ENCODE results near the gene KRTAP9-2.
"Not testable (repeated sequence)": the region's sequence is repeated elsewhere in the genome, so short reads cannot be mapped to it uniquely, and the experiment has no call there.

The KRTAP9-2 gene
- total RNA-seq = 0 reads per million in 2 experiments

- not testable (repeated sequence) for DNase-seq (ENCODE audit: low read depth)
Measured at GRCh38 chr17:41226598-41227095, at the start of gene KRTAP9-2. Gene KRTAP9-2 (plus strand): TSS chr17:41226648. CDS start chr17:41226655, 7 bp downstream.

- DNase-seq (ENCODE audit: low read depth) = no peak
Measured at GRCh38 chr17:41176744-41177387, 49.6 kb upstream of the KRTAP9-2 start.

- DNase-seq (ENCODE audit: low read depth) = no peak
Measured at GRCh38 chr17:41177727-41178271, 48.6 kb upstream of the KRTAP9-2 start, which contains the start of gene KRTAP4-2. Gene KRTAP4-2 (minus strand): TSS chr17:41178221. CDS start chr17:41178164, 57 bp downstream.

- no peak for DNase-seq (ENCODE audit: low read depth)
Measured at GRCh38 chr17:41178341-41178740, 48.1 kb upstream of the KRTAP9-2 start.

- no peak for DNase-seq (ENCODE audit: low read depth)
Measured at GRCh38 chr17:41178843-41179616, 47.4 kb upstream of the KRTAP9-2 start.

GRCh38 chr17:41184480-41184961, 41.9 kb upstream of the KRTAP9-2 start, which contains the start of gene KRTAP4-1:
Gene KRTAP4-1 (minus strand): TSS chr17:41184911. CDS start chr17:41184854, 57 bp downstream.
- DNase-seq (ENCODE audit: low read depth) = no peak

- no peak for DNase-seq (ENCODE audit: low read depth)
Measured at GRCh38 chr17:41185001-41185400, 41.4 kb upstream of the KRTAP9-2 start.

GRCh38 chr17:41186872-41187271, 39.6 kb upstream of the KRTAP9-2 start:
- DNase-seq (ENCODE audit: low read depth) = no peak

GRCh38 chr17:41189837-41190318, 36.6 kb upstream of the KRTAP9-2 start, which contains the start of gene KRTAP9-1:
Gene KRTAP9-1 (plus strand): TSS chr17:41189887. CDS start chr17:41189887, 0 bp downstream.
- not testable (repeated sequence) for DNase-seq (ENCODE audit: low read depth)

GRCh38 chr17:41190328-41190727, 36.1 kb upstream of the KRTAP9-2 start:
- no peak for DNase-seq (ENCODE audit: low read depth)

- no peak for DNase-seq (ENCODE audit: low read depth)
Measured at GRCh38 chr17:41196068-41196467, 30.4 kb upstream of the KRTAP9-2 start.

GRCh38 chr17:41199421-41200078, 26.9 kb upstream of the KRTAP9-2 start:
- DNase-seq (ENCODE audit: low read depth) = no peak

- DNase-seq (ENCODE audit: low read depth) = no peak
Measured at GRCh38 chr17:41211845-41212466, 14.5 kb upstream of the KRTAP9-2 start.

- DNase-seq (ENCODE audit: low read depth) = no peak
Measured at GRCh38 chr17:41212524-41213169, 13.8 kb upstream of the KRTAP9-2 start.

GRCh38 chr17:41215681-41216080, 10.8 kb upstream of the KRTAP9-2 start:
- DNase-seq (ENCODE audit: low read depth) = no peak

- DNase-seq (ENCODE audit: low read depth) = no peak
Measured at GRCh38 chr17:41223821-41224220, 2.6 kb upstream of the KRTAP9-2 start.

- DNase-seq (ENCODE audit: low read depth) = no peak
Measured at GRCh38 chr17:41226051-41226450, 397 bp upstream of the KRTAP9-2 start.

- no peak for DNase-seq (ENCODE audit: low read depth)
Measured at GRCh38 chr17:41230094-41230493, 3.6 kb downstream of the KRTAP9-2 start.

GRCh38 chr17:41231731-41232130, 5.3 kb downstream of the KRTAP9-2 start:
- no peak for DNase-seq (ENCODE audit: low read depth)

- DNase-seq (ENCODE audit: low read depth) = not testable (repeated sequence)
Measured at GRCh38 chr17:41232399-41233105, 6.1 kb downstream of the KRTAP9-2 start, which contains the start of gene KRTAP9-3. Gene KRTAP9-3 (plus strand): TSS chr17:41232449. CDS start chr17:41232502, 53 bp downstream.

Data from T follicular helper cell (primary cell).